ENCODE data around the gene PRKG1.

The PRKG1 gene

DNA sequence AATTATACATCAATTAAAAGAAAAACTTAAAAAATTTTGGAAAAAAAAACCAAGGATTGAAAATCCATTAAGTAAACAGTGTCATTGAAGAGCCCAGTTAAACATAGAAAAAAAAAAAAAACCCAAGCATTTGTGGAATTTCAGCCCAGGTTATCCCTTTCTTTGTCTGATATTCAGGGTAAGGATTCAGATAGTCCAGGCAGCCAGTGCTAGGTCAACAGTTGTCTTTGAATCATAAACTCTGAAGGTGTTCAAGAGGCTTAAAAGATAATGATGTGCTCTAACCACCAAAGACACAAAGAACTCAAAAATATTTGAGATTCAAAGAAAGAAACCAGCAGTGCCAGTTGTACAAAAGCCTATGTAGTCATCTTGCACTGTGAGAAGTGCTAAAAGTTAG, 969.5 kb downstream of the PRKG1 start:
- FAIRE-seq = no peak

- FAIRE-seq = no peak
Measured at GRCh38 chr10:52048051-52048450, 973.8 kb downstream of the PRKG1 start.

- no peak for FAIRE-seq
Measured at GRCh38 chr10:52050429-52051047, 976.3 kb downstream of the PRKG1 start.

- FAIRE-seq = no peak
Measured at GRCh38 chr10:52053497-52053896, 979.2 kb downstream of the PRKG1 start.

GRCh38 chr10:52056291-52056690, 982.0 kb downstream of the PRKG1 start:
- no peak for FAIRE-seq

DNA sequence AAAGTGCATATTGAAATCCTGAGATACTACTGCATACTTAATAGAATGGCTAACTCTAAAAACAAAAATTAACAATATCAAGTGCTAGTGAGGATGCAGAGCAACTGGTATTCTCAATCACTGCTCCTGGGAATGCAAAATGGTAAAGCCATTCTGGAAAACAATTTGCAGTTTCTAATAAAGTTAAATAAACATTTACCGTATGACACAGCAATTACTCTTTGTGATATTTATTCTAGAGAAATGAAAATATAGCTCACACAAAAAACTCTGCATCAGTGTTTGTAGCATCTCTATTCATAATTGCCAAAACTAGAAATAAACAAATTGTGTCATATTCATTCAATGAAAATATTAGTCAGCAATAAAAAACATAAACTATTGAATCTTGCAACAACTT, 984.8 kb downstream of the PRKG1 start:
- no peak for FAIRE-seq

- no peak for FAIRE-seq
Measured at GRCh38 chr10:52063159-52063558, 988.9 kb downstream of the PRKG1 start.

DNA sequence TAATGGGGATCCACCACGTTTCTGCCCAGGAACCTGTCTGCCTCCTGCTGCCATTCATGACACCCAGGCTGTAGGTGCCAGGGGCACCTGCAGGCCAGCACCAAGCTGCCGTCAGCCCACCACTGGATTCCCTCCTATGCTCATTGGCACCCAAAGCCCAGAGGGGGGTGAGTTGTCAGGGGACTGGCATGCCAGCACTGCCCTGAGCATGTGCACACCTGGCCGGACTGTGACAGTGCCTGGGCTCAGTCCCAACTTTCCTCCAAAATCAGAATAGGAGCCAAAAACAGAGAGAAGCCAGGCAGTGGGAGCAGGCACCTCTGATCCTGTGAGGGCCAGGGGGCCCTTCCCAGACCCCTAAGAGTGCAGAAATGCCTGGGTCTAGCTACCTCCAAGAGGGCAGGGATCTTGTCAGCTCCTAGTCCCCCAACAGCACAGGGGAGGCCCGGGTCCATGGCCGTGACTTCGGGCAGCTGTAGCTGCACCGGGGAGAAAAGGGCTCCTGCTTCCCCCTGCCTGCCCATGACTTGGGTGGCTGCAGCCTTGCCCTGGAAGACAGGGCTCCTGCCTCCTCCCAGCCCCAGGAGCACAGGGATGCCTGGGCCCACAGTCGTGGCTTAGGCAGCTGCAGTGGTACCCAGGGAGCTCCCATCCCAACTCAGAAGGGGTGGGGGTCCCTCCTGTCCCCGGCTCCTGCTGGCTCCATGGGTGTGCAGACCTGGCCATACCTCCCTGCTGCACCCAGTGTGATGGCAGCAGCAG, 990.0 kb downstream of the PRKG1 start:
- FAIRE-seq = no peak

- FAIRE-seq = no peak
Measured at GRCh38 chr10:52066383-52066782, 992.1 kb downstream of the PRKG1 start.

DNA sequence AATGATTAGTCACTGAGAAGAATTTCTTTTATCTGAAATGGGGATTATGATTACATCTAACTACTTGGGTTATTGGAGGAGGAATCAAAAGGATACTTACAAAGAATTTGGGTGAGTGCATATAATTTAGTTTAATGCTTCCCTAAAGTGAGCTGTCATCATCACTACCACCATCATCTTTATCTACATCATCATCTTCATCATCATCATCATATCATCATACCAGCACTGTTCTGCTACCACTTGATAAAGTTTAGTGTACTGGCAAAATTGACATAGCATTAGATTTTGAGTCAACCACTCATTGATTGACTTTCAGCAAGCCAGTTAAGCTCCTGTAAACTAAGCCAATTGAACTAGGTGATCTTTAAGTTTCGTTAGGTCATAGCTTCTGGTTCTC, 994.2 kb downstream of the PRKG1 start:
- FAIRE-seq = no peak

GRCh38 chr10:52071814-52072213, 997.5 kb downstream of the PRKG1 start:
- no peak for FAIRE-seq

DNA sequence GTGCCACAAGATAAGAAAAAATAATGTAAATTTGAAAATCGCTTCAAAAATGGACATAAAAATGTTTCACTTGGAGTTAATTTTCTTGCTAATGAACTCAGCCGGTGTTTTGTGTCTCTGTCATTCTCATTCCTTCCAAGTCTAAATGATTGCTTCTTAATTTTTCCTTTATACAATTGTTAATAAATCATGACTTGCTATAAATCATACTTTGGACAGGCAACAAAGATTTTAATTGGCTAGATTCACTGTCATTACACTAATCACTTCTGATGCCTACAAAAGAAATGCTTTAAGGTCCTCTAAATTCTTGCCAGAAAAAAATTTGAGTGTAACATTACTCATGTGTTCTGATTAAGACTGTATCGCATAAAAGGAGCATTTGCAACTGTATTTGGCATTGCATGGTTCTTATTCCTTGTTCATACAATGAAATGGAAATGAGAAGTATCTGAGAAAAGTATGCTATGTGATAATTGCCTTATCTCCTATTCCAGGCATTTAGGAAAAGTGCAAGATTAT, 1000.3 kb downstream of the PRKG1 start:
- FAIRE-seq = no peak

GRCh38 chr10:52077814-52078213, 1003.5 kb downstream of the PRKG1 start:
- no peak for FAIRE-seq

- no peak for FAIRE-seq
Measured at GRCh38 chr10:52078397-52078937, 1004.2 kb downstream of the PRKG1 start.

DNA sequence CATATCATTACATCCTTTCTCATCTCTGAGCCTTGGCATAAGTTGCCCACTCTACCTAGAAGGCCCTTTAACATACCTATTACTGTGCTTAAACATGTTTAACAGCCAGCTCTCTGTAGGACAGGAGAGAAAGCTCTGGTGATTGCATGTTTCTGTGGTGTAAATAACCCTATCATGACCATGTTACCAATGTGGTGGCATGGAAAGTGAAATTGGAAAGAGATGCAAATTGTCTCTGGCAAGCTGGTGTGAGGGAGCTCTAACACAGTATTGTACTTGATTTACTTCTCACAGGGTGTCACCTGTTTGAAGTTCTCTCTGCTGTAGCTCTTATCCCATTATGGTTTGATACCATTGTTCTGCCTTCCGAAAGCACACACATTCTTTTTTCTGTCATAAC, 1008.0 kb downstream of the PRKG1 start:
- FAIRE-seq = no peak

DNA sequence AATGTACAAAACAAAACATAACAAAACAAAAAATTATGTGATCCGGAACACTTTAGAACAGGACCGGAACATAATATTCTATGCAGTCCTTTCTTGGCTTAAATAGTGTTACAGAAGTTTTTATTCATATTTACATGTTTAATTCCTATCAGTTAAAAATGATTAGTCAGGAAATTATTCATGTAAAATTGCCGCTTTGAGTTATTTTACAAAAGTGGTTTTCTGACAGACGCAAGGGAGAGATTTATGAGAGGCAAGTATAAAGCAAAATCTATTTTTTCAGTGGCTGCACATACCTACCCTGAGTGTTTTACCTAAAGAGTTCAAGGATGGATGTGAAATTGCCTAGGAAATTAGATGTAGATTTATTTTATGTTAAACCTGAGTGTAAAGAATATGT, 1009.1 kb downstream of the PRKG1 start:
- FAIRE-seq = no peak

DNA sequence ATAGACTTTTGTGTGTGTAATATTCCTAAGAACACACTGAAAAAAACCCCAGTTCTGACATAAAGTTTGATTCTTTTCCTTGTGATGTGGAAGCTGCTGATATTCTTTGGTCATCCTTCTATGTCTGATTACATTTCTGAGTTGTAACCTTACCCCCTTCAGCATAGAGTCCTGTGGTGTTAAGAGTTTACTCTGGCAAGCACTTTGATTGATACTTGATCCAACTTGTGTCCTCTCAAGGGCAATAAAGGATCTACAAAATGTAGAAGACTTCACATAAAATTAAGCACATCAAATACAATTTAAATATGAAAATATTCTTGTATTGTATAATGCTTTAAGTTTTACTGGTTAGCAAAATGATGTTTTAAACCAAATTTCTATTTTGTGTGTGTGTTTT, 1018.1 kb downstream of the PRKG1 start:
- no peak for FAIRE-seq

- FAIRE-seq = no peak
Measured at GRCh38 chr10:52098130-52098529, 1023.8 kb downstream of the PRKG1 start.

DNA sequence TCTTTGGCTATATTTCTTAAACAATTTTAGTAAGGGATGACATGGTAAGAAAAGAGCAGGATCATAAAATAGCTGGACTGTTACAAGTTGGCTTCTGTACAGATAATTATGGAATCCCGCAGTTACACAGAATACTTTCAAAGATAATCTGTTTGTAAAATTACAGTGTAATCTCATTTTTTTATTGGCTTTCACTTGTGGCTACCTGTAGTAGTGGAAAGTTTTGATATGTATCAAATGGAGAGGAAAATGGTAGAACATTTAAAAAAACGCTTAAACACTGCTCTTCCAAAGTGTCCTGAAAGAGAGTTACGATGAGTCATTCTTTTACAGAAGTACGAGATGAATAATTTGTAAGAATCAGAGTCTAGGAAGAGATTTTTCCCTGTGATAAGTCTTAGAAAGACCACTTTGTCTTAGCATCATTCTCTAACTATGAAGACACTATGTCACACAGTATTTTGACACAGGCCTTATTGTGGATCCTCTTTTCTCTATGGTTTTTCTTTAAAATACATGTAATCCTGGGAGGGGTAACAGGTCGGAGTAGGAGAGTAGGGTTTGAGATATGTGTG, 1024.8 kb downstream of the PRKG1 start:
- FAIRE-seq = no peak

GRCh38 chr10:52100011-52100547, 1025.8 kb downstream of the PRKG1 start:
- FAIRE-seq = no peak

DNA sequence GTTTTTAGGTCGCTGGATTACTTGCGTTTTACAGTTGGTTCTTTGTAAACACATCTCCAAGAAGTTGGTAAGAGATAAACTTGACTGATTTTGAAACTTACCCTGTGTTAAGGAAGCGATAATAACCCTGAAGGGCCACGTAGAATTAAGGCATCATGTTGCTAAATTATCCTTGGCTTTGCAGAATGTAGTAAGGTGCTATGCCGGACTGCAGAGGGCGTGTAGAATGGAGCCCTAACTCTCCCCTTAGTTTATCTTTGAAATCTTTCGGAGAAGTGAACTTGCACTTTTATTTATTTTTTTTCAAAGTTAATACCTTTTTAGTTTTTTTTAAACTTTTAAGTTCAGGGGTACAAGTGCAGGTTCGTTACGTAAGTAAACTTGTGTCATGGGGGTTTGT, 1031.0 kb downstream of the PRKG1 start:
- FAIRE-seq = no peak

- FAIRE-seq = no peak
Measured at GRCh38 chr10:52106011-52106410, 1031.7 kb downstream of the PRKG1 start.

DNA sequence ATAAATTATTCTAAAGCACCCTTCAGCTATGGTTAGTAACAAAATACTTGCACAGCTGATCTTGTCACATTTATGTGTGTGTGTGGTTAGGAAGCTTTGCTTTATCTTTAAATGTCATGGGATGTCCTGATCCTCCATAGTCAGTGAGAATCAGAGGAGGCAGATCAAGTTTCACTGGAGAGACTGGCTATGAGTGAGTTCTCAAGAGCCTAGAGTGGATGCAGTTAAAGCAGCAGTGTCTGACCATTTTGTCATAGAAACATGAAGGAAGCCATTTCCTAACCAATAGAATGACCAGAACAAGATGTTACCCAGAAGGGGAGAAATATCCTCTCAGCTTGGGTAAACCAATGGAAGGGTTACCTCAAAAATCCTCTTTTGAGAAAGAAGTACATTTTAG, 1032.6 kb downstream of the PRKG1 start:
- no peak for FAIRE-seq

GRCh38 chr10:52108236-52108635, 1033.9 kb downstream of the PRKG1 start:
- no peak for FAIRE-seq
